GM12892 (cell line): ENCODE measurements around the gene SLC24A3.

ENCODE experiments used
- POLR2A ChIP-seq: IDR thresholded peaks from 2 replicates; pipeline ENCODE4 v1.6.1; 2011; ENCODE audit warnings: low read depth, low read length, control low read depth
- TAF1 ChIP-seq: IDR thresholded peaks from 2 replicates; pipeline ENCODE4 v1.6.1; 2011; ENCODE audit warnings: low read depth, mild to moderate bottlenecking, control low read depth, low read length, borderline replicate concordance

GRCh38 chr20:19344341-19344740 lies 131.9 kb downstream of the SLC24A3 start:
- TF ChIP-seq TAF1, result no peak
- TF ChIP-seq POLR2A, result no peak
